Fibroblast of villous mesenchyme (primary cell): Measurements from ENCODE around the gene UNC93A. TPM values are rescaled to one million over a fixed set of nuclear protein-coding genes. Genes with fewer than 3 reads are reported as not detected.
A peak's percentile ranks its signal among the peaks of the same experiment; 100 is the strongest.
"Not testable (repeated sequence)": the region's sequence is repeated elsewhere in the genome, so short reads cannot be mapped to it uniquely, and the experiment has no call there.

ENCODE experiments used
- DNase-seq: peaks from one replicate; pipeline ENCODE4 v3.0.0-alpha.2; 2010; ENCODE audit warnings: low read depth
- H3K4me3 ChIP-seq: 2 replicates; pipeline ENCODE4 v1.5.1; 2011; ENCODE audit warnings: low read depth, mild to moderate bottlenecking, low read length
- total RNA-seq: library from RNA; depleted of rRNA; stranded (reverse); fragments of >200 nt; gene quantifications from 2 replicates; pipeline ENCODE4 v1.2.3, GENCODE V29; 2012
- TF ChIP-seq, protein P1 (sequence below): IDR thresholded peaks from 2 replicates; pipeline ENCODE4 v1.5.1; 2012; ENCODE audit warnings: low read depth, mild to moderate bottlenecking, low read length; ENCODE audit not compliant: insufficient read depth

Gene UNC93A
- total RNA-seq, 1 donor = not detected

DNA sequence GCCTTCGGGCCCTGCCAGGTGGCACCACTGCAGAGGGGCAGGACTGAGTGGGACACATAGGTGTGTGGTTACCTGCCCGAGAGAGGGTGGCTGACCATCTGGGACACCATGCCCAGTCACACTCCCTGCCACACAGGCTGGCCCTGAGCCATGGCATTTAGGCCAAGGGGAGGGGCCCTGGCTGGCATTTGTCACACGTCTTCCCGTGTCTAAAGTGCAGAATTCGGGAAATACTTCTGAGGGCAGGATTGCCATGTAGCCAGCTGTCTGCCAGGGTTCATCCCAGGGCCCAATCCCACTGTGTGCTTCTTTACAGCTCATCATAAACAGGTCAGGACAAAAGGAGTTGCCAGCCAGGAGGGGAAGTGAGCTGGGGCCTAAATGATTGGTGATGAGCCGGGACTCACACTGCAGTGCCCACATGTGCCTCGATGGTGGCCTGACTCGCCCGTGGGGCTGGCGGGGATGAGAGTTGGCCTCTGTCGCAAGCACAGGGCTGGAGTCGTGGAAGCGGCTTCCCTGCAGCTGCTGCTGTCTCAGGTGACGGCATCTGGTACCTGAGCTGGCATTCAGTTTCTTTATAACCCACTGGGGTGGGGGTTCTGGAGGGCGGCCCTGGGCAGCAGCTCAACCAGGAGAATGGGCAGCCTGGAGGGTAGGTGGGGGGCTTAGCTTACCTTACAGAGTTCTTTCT, 5.9 kb upstream of the UNC93A start:
- H3K4me3 ChIP-seq = no peak overlapping the region
- TF ChIP-seq, protein P1, sequence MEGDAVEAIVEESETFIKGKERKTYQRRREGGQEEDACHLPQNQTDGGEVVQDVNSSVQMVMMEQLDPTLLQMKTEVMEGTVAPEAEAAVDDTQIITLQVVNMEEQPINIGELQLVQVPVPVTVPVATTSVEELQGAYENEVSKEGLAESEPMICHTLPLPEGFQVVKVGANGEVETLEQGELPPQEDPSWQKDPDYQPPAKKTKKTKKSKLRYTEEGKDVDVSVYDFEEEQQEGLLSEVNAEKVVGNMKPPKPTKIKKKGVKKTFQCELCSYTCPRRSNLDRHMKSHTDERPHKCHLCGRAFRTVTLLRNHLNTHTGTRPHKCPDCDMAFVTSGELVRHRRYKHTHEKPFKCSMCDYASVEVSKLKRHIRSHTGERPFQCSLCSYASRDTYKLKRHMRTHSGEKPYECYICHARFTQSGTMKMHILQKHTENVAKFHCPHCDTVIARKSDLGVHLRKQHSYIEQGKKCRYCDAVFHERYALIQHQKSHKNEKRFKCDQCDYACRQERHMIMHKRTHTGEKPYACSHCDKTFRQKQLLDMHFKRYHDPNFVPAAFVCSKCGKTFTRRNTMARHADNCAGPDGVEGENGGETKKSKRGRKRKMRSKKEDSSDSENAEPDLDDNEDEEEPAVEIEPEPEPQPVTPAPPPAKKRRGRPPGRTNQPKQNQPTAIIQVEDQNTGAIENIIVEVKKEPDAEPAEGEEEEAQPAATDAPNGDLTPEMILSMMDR = no peak
- no peak for DNase-seq

DNA sequence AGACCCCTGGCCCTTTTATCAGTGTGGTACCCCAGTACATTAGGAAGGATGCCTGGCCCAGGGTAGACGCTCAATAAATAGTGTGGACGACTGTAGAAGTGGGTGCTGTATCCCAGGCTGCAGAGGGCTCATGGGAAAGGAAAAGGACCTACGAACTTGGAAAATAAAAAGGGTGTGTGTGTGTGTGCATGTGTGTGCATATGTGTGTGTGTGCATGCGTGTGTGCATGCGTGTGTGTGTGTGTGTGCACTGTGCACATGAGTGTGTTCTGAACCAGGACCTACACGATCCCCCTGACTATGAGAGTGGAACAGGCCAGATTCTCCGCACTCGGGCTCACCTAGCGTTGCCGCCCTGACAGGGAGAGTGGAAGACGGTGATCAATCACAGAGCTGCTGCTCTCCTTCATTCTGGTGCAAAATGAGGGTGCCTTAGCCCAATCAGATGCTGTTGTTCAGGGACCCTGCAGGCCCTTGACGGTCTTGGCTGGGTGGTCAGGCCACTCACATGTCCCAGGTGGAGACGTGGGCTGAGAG, 3.5 kb upstream of the UNC93A start:
- no peak for DNase-seq
- TF ChIP-seq, protein P1 = no peak
- no peak overlapping the region for H3K4me3 ChIP-seq

DNA sequence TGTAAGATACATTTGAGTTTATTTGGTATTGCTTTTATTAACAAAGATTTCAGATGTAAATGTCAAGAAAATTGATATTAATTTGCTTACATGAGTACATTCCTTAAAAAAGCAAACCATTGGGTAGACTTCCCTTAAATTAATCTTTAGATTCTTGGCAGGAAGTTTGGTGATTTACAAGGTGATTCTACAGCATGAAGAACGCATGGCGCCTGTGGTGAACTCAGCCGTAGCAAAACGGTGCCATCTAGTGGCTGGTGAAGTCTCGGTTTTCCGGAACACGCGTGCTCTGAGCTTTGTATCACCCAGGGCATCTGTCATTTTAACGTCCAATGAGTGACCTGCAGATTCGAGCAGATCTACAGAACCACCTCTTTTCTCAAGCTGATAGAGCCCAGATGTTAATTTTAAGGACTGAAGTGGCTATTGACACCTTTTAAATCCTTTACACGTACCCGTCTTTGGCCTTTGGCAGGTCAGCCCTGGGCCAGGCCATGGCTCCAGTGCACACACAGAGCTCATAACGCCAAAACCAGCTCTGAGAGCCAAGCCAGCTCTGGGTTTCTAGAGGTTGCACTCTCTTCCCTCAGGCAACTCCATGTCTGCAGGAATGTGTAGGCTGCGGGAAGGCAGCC, 2.4 kb upstream of the UNC93A start:
- DNase-seq = peak; percentile 25
- H3K4me3 ChIP-seq = not testable (repeated sequence)
- TF ChIP-seq, protein P1 = peak; percentile 42

DNA sequence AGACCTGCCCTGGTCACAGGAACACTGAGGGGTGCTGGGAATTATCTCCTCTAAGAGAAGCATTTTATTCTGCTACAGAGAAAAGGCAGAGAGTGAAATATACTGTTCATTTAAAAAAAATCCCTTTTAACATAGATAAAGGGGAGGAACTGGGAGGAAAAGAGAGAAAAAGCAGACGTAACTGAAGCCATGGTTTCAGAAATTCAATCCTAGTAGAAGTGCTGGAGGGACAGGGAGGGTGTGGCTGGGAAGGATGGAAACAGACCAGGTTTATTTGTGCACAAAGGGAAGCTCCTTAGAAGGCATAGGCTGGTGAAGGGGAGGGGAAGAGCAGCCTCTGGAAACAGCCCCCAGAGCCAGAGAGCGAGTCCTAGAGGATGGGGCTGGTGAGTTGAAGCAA, 1.8 kb upstream of the UNC93A start:
- not testable (repeated sequence) for DNase-seq, H3K4me3 ChIP-seq

DNA sequence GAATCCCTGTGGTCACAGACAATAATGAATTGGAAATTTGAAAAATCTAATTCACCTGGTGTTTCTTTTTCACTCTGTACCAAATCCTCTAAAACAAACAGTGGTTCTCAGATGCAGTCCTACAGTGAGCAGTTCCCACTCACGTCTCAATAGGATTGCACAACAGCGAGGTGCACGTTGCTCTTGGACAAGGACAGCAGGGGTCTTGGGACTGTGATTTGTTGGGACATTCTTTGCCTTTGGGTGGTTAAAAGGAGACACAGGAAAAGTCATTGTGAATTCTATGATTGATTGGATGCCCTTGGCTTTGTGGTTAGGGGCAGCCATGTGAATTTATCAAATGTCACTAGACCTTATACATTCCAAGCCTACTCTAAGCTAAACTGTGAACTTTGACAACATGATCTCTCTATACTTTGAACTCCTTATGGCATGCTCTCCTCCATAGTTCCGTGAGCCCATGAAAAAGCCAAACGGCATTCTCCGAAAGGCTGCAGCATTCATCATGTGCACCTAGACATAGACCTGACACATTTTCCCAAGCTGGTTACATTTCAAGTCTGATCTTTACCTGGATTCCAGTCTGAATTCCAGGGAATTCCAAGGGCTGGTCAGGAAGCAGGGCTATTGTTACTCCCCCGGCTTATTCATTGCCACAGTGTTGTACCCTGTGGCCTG, 647 bp downstream of the UNC93A start:
- H3K4me3 ChIP-seq = no peak overlapping the region
- DNase-seq = no peak
- TF ChIP-seq, protein P1 = no peak

DNA sequence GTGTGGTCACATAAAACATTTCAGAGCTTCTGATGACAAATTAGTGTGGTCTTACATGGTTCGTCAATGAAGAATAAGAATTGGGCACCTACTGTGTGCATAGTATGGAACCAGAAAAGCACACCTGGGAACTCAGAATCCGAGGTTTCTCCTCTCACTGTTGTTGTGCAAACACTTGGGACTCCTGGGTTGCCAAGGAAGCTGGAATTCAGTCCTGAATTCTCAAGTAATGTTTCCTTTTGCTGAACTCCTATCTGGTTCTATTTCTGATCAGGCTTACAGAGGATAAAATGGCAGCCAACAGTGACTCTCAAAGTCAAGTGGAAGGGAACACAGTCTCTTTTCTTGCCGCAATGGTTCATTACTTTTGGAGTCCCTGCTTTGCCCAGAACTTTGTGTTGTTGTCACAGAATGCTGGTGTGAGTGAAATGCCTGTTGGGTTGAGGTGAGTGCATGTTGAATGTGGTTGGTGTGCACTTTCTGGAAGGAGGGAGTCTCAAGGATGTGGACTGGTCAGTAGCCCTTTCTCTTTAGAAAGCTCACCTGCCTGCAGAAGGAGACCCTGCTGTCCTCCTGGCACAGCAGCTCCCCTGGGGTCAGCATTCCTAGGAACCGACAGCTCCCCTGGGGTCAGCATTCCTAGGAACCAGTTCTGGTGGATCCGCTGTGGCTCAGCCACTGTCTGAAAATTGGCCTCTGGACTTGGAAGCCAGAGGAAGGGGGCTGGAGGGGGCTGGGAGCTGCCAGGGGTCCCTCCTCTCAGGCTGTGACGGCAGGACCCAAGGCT, 1.4 kb downstream of the UNC93A start:
- TF ChIP-seq, protein P1 = no peak
- H3K4me3 ChIP-seq = no peak overlapping the region
- DNase-seq = no peak
